H1 (cell line): ENCODE results near the gene FMNL2. TPM values are rescaled to one million over a fixed set of nuclear protein-coding genes. Genes with fewer than 3 reads are reported as not detected.

Experiments
- CTCF ChIA-PET: fragments of 300-600 bp; sonication (Branson Sonifier 250); formaldehyde crosslinking; loops from one replicate; lab custom pipeline; 2021; ENCODE audit not compliant: partially characterized antibody; lab: Charles Lee
- POLR2A ChIA-PET: fragments of 300-600 bp; sonication (Branson Sonifier 250); formaldehyde crosslinking; loops from one replicate; lab custom pipeline; 2021; ENCODE audit warnings: inconsistent platforms; ENCODE audit not compliant: partially characterized antibody; lab: Charles Lee
- DNase-seq, 2 experiments: peaks; one replicate each; pipeline versions ENCODE4 v3.0.0 to v3.0.0-alpha.2; 2010 to 2022; ENCODE audit warnings: low spot score in 2 of 2, low read depth in 1 of 2, mixed read lengths in 1 of 2
- FAIRE-seq: peaks from 2 replicates; lab custom pipeline; 2011; peaks lifted over from hg19 to GRCh38; lab: Jason Lieb, UNC
- H2AFZ ChIP-seq: 2 replicates; pipeline ENCODE4 v1.8.1; 2012; ENCODE audit warnings: low read length, inconsistent platforms
- H2AK5ac ChIP-seq: 2 replicates; pipeline ENCODE4 v1.6.1; 2013; ENCODE audit warnings: low read depth, low read length
- H2BK120ac ChIP-seq: replicated peaks from 2 replicates; pipeline ENCODE3; 2013; ENCODE audit warnings: low read depth, low read length, inconsistent platforms
- H2BK12ac ChIP-seq: 2 replicates; pipeline ENCODE4 v1.6.1; 2013; ENCODE audit warnings: low read depth, low read length
- H2BK15ac ChIP-seq: 2 replicates; pipeline ENCODE4 v1.6.1; 2013; ENCODE audit warnings: low read length
- H2BK20ac ChIP-seq: 2 replicates; pipeline ENCODE4 v1.6.1; 2013; ENCODE audit warnings: low read length
- H2BK5ac ChIP-seq: 2 replicates; pipeline ENCODE4 v1.6.1; 2013; ENCODE audit warnings: low read depth, low read length
- H3K14ac ChIP-seq: 2 replicates; pipeline ENCODE4 v1.6.1; 2013; ENCODE audit warnings: inconsistent platforms; ENCODE audit not compliant: insufficient read length
- H3K18ac ChIP-seq: 2 replicates; pipeline ENCODE4 v1.6.1; 2013; ENCODE audit warnings: low read length; ENCODE audit errors: extremely low read depth
- H3K23ac ChIP-seq: 2 replicates; pipeline ENCODE4 v1.6.1; 2013; ENCODE audit warnings: inconsistent platforms; ENCODE audit not compliant: insufficient read length
- H3K23me2 ChIP-seq: 2 replicates; pipeline ENCODE4 v1.6.1; 2013; ENCODE audit warnings: low read depth, low read length
- H3K27ac ChIP-seq: 2 replicates; pipeline ENCODE4 v1.6.1; 2011; ENCODE audit warnings: low read depth, low read length, inconsistent platforms
- H3K27me3 ChIP-seq, 4 experiments: replicated peaks in 1 of 4; 1 replicate in 1 of 4; 2 replicates in 3 of 4; pipeline versions ENCODE4 v1.6.1 to v1.8.1; 2011 to 2013; ENCODE audit warnings: low read length in 3 of 4, mild to moderate bottlenecking in 3 of 4, inconsistent platforms in 2 of 4, mixed read lengths in 2 of 4, moderate library complexity in 1 of 4; ENCODE audit not compliant: control insufficient read depth in 3 of 4, insufficient read depth in 3 of 4; ENCODE audit errors: extremely low read depth in 1 of 4
- H3K36me3 ChIP-seq, 4 experiments: 2 replicates each; pipeline versions ENCODE4 v1.6.1 to v1.8.1; 2011 to 2013; ENCODE audit warnings: mild to moderate bottlenecking in 4 of 4, low read length in 3 of 4, moderate library complexity in 2 of 4, control low read depth in 1 of 4, inconsistent platforms in 1 of 4; ENCODE audit not compliant: insufficient read depth in 4 of 4, control insufficient read depth in 2 of 4
- H3K4ac ChIP-seq: replicated peaks from 2 replicates; pipeline ENCODE3; 2013; ENCODE audit warnings: low read length, low read depth, mixed read lengths, inconsistent platforms; ENCODE audit not compliant: insufficient read length
- H3K4me1 ChIP-seq, 4 experiments: replicated peaks in 1 of 4; 1 replicate in 1 of 4; 2 replicates in 3 of 4; pipeline versions ENCODE4 v1.6.1 to v1.8.1; 2011 to 2013; ENCODE audit warnings: low read length in 3 of 4, inconsistent platforms in 2 of 4, mixed read lengths in 1 of 4; ENCODE audit not compliant: insufficient read depth in 4 of 4, control insufficient read depth in 3 of 4
- H3K4me2 ChIP-seq, 2 experiments: 2 replicates each; pipeline versions ENCODE4 v1.6.1 to v1.8.1; 2011 to 2013; ENCODE audit warnings: low read depth in 2 of 2, low read length in 2 of 2, control low read depth in 1 of 2, inconsistent platforms in 1 of 2, mild to moderate bottlenecking in 1 of 2; ENCODE audit not compliant: insufficient read depth in 1 of 2
- H3K4me3 ChIP-seq, 4 experiments: fragments of 200-600, 300-600 bp in 1 of 4; sonication (generic), shearing (Covaris generic), sonication (Bioruptor Twin) in 1 of 4; 2 replicates each; pipeline versions ENCODE4 v1.5.1 to v1.8.1; 2011 to 2016; ENCODE audit warnings: low read length in 4 of 4, low read depth in 3 of 4, control low read depth in 2 of 4, inconsistent platforms in 2 of 4, mild to moderate bottlenecking in 2 of 4, mixed read lengths in 1 of 4, moderate library complexity in 1 of 4; ENCODE audit not compliant: insufficient read depth in 2 of 4; ENCODE audit errors: extremely low read depth in 1 of 4
- H3K56ac ChIP-seq: replicated peaks from 2 replicates; pipeline ENCODE3; 2013; ENCODE audit warnings: low read depth, mild to moderate bottlenecking, mixed read lengths, low read length, inconsistent platforms; ENCODE audit not compliant: insufficient read length
- H3K79me1 ChIP-seq: 2 replicates; pipeline ENCODE4 v1.6.1; 2013; ENCODE audit warnings: low read depth, low read length, control low read depth
- H3K79me2 ChIP-seq, 2 experiments: 2 replicates each; pipeline versions ENCODE4 v1.6.1 to v1.8.1; 2012 to 2013; ENCODE audit warnings: low read length in 2 of 2, mild to moderate bottlenecking in 2 of 2, inconsistent platforms in 1 of 2; ENCODE audit not compliant: insufficient read depth in 2 of 2, control insufficient read depth in 1 of 2
- H3K9ac ChIP-seq, 4 experiments: replicated peaks in 1 of 4; 1 replicate in 1 of 4; 2 replicates in 3 of 4; pipeline versions ENCODE4 v1.6.1 to v1.8.1; 2011 to 2013; ENCODE audit warnings: low read depth in 3 of 4, low read length in 3 of 4, control low read depth in 2 of 4, mild to moderate bottlenecking in 2 of 4, moderate library complexity in 2 of 4, inconsistent platforms in 1 of 4; ENCODE audit errors: extremely low read depth in 1 of 4
- H3K9me3 ChIP-seq, 2 experiments: 2 replicates each; pipeline versions ENCODE4 v1.6.1 to v1.8.1; 2012 to 2013; ENCODE audit warnings: mild to moderate bottlenecking in 2 of 2, moderate library complexity in 2 of 2, control low read depth in 1 of 2, inconsistent platforms in 1 of 2, low read depth in 1 of 2, low read length in 1 of 2, mixed read lengths in 1 of 2; ENCODE audit not compliant: insufficient read depth in 2 of 2
- H4K20me1 ChIP-seq, 2 experiments: replicated peaks in 1 of 2; 2 replicates each; pipeline versions ENCODE3 to v1.8.1; 2011 to 2013; ENCODE audit warnings: inconsistent platforms in 2 of 2, low read length in 2 of 2, mild to moderate bottlenecking in 1 of 2; ENCODE audit not compliant: insufficient read depth in 2 of 2, control insufficient read depth in 1 of 2
- H4K5ac ChIP-seq: 2 replicates; pipeline ENCODE4 v1.6.1; 2013; ENCODE audit warnings: low read length, low read depth, mixed read lengths, inconsistent platforms; ENCODE audit not compliant: insufficient read length
- H4K8ac ChIP-seq: 2 replicates; pipeline ENCODE4 v1.8.0; 2013; ENCODE audit warnings: mild to moderate bottlenecking, moderate library complexity, low read length, inconsistent platforms; ENCODE audit not compliant: insufficient read depth; ENCODE audit errors: extremely low read depth
- H4K91ac ChIP-seq: replicated peaks from 2 replicates; pipeline ENCODE3; 2013; ENCODE audit warnings: low read length, mixed read lengths, inconsistent platforms; ENCODE audit not compliant: insufficient read length
- CREB1 ChIP-seq: IDR thresholded peaks from 2 replicates; pipeline ENCODE4 v1.6.1; 2012; ENCODE audit warnings: inconsistent platforms
- USF2 ChIP-seq: IDR thresholded peaks from 2 replicates; pipeline ENCODE4 v1.6.1; 2011; ENCODE audit warnings: low read length, improper control_type of control experiment
- WGBS, 2 experiments: shearing (Covaris generic) in 1 of 2; methylation state at CpG; one replicate each; pipeline versions ENCODE4 v1.1.6 to v1.1.7; 2013 to 2015; ENCODE audit warnings: low lambda C conversion rate in 2 of 2, mixed read lengths in 2 of 2, inconsistent platforms in 1 of 2, low coverage in 1 of 2, missing lambda C conversion rate in 1 of 2; ENCODE audit not compliant: insufficient replicate concordance in 2 of 2, insufficient coverage in 1 of 2, insufficient read length in 1 of 2; ENCODE audit errors: extremely low coverage in 1 of 2, missing lambda C conversion rate in 1 of 2; 5-methylcytosine and 5-hydroxymethylcytosine counted together
- polyA plus RNA-seq, 7 experiments: library from polyadenylated mRNA; depleted of rRNA in 3 of 7; stranded (reverse) in 5 of 7; unstranded in 2 of 7; fragments of >200 nt in 5 of 7; fragments of 200-250 nt in 2 of 7; gene quantifications; 1 replicate in 5 of 7; 2 replicates in 1 of 7; 4 replicates in 1 of 7; pipeline versions ENCODE4 v1.2.1 to v1.2.3, GENCODE V29; 2011 to 2013; ENCODE audit warnings: missing spikeins in 2 of 7, mixed read lengths in 2 of 7
- total RNA-seq: library from RNA; stranded (reverse); fragmentation: NEBNext Ultra II Directional; extraction: Animal tissue kit (Norgen Biotek cat#: 25700); gene quantifications from 2 replicates; pipeline ENCODE4 v1.2.1, GENCODE V29; 2021

The FMNL2 gene
- total and polyA plus RNA-seq, 2 of the 8 experiments (the other 6 are each of a cell fraction or from before 2014, with no cell fraction given): 15.5 to 45.1 TPM

- H3K56ac ChIP-seq: no peak overlapping the region
- peaks cover under 1% of the 10 kb centered on the region; the same call in 1 of the 2 replicates for H3K79me1 ChIP-seq
- H2AFZ ChIP-seq: no peak overlapping the region
- H4K20me1 ChIP-seq: peaks cover 0 to 2% of the 10 kb centered on the region in 2 experiments
- no peak overlapping the region for H2AK5ac ChIP-seq
- no peak overlapping the region for H3K23ac ChIP-seq
- no peak overlapping the region for H2BK12ac ChIP-seq
- no peak overlapping the region for H3K9ac ChIP-seq
- no peak overlapping the region for H2BK20ac ChIP-seq
- no peak overlapping the region for H4K91ac ChIP-seq
- no peaks in the 10 kb centered on the region for H3K27me3 ChIP-seq
- H3K79me2 ChIP-seq: peaks cover 0 to 78% of the 10 kb centered on the region in 2 experiments; a peak in 2 of 4 replicates
- no peaks in the 10 kb centered on the region for H3K23me2 ChIP-seq
- no peak overlapping the region for H3K14ac ChIP-seq
- no peak overlapping the region for H3K4ac ChIP-seq
- H3K18ac ChIP-seq: no peak overlapping the region
- no peak overlapping the region for H3K4me3 ChIP-seq
- FAIRE-seq (no peak), DNase-seq (peak in 1 of 2 experiments; percentile 11)
- no peak overlapping the region for H2BK120ac ChIP-seq
- ChIA-PET POLR2A (interaction anchor here (0.8 to 1.3 kb wide), 2 partner anchors 9 to 24 kb away, joined by 3 to 4 read pairs; no protein-coding TSS in a partner anchor), CTCF (interaction anchor here (1.4 kb wide), 2 partner anchors 8 to 22 kb away, joined by 3 to 4 read pairs; no protein-coding TSS in a partner anchor)
- H3K9me3 ChIP-seq: no peaks in the 10 kb centered on the region
- H3K36me3 ChIP-seq: no peaks in the 10 kb centered on the region
- H2BK5ac ChIP-seq: no peak overlapping the region
- H3K27ac ChIP-seq: no peak overlapping the region
- H3K4me1 ChIP-seq: peaks cover 0 to 8% (median 4%) of the 10 kb centered on the region in 4 experiments; a peak in 2 of 7 replicates
- 90% methylated on average over 6 of the region's 6 CpGs; no CpG with 5 or more reads in 1 of the 2 experiments for WGBS, 2 experiments
- no peak overlapping the region for H4K5ac ChIP-seq
- no peak overlapping the region for H2BK15ac ChIP-seq
- H3K4me2 ChIP-seq: no peak overlapping the region
- H4K8ac ChIP-seq: no peak overlapping the region
- TF ChIP-seq CREB1: no peak
- no peak for TF ChIP-seq USF2
Measured at GRCh38 chr2:152477347-152478092, 142.5 kb downstream of the FMNL2 start.
